Measurements from ENCODE around the gene GJA8.
"Not testable (repeated sequence)": the region's sequence is repeated elsewhere in the genome, so short reads cannot be mapped to it uniquely, and the experiment has no call there.

Gene GJA8

GRCh38 chr1:147902253-147902845 is at the start of gene GJA8:
Gene GJA8 (plus strand): TSS chr1:147902795. CDS start chr1:147907956, 5,161 bp downstream.
- DNase-seq: no peak

- no peak for DNase-seq
Observed at GRCh38 chr1:147853391-147853790, 49.2 kb upstream of the GJA8 start.

GRCh38 chr1:147854989-147855388 is 47.6 kb upstream of the GJA8 start:
- not testable (repeated sequence) for DNase-seq

- DNase-seq: not testable (repeated sequence)
Observed at GRCh38 chr1:147855996-147856395, 46.6 kb upstream of the GJA8 start.

GRCh38 chr1:147867204-147867603 is 35.4 kb upstream of the GJA8 start:
- DNase-seq: not testable (repeated sequence)

GRCh38 chr1:147878022-147878421 is 24.6 kb upstream of the GJA8 start:
- no peak for DNase-seq

- no peak for DNase-seq
Observed at GRCh38 chr1:147879911-147880310, 22.7 kb upstream of the GJA8 start.

- DNase-seq: no peak
Observed at GRCh38 chr1:147882535-147882934, 20.1 kb upstream of the GJA8 start.

- peak; percentile 27 to 58 for DNase-seq
Observed at GRCh38 chr1:147890177-147890790, 12.3 kb upstream of the GJA8 start.

GRCh38 chr1:147891088-147891487 is 11.5 kb upstream of the GJA8 start:
- DNase-seq: no peak

GRCh38 chr1:147892216-147892615 is 10.4 kb upstream of the GJA8 start:
- DNase-seq: no peak

GRCh38 chr1:147892731-147893214 is 9.8 kb upstream of the GJA8 start:
- DNase-seq: peak in 1 of 2 experiments; percentile 11

GRCh38 chr1:147895123-147895522 is 7.5 kb upstream of the GJA8 start:
- no peak for DNase-seq

- DNase-seq: no peak
Observed at GRCh38 chr1:147897029-147897752, 5.4 kb upstream of the GJA8 start.

- DNase-seq: no peak
Observed at GRCh38 chr1:147897789-147898188, 4.8 kb upstream of the GJA8 start.

GRCh38 chr1:147904726-147905125 is 2.1 kb downstream of the GJA8 start:
- no peak for DNase-seq

- no peak for DNase-seq
Observed at GRCh38 chr1:147907786-147908509, 5.4 kb downstream of the GJA8 start.

- no peak for DNase-seq
Observed at GRCh38 chr1:147912553-147912952, 10.0 kb downstream of the GJA8 start.

GRCh38 chr1:147913362-147913942 is 10.9 kb downstream of the GJA8 start:
- no peak for DNase-seq

- no peak for DNase-seq
Observed at GRCh38 chr1:147919896-147920295, 17.3 kb downstream of the GJA8 start.

- no peak for DNase-seq
Observed at GRCh38 chr1:147924813-147925212, 22.2 kb downstream of the GJA8 start.

- DNase-seq: not testable (repeated sequence)
Observed at GRCh38 chr1:147927215-147927614, 24.6 kb downstream of the GJA8 start.

GRCh38 chr1:147927689-147928088 is 25.1 kb downstream of the GJA8 start:
- DNase-seq: not testable (repeated sequence)
